ENCODE measurements around the gene ZNF202.
"Not testable (repeated sequence)": the region's sequence is repeated elsewhere in the genome, so short reads cannot be mapped to it uniquely, and the experiment has no call there.

Gene ZNF202

DNA sequence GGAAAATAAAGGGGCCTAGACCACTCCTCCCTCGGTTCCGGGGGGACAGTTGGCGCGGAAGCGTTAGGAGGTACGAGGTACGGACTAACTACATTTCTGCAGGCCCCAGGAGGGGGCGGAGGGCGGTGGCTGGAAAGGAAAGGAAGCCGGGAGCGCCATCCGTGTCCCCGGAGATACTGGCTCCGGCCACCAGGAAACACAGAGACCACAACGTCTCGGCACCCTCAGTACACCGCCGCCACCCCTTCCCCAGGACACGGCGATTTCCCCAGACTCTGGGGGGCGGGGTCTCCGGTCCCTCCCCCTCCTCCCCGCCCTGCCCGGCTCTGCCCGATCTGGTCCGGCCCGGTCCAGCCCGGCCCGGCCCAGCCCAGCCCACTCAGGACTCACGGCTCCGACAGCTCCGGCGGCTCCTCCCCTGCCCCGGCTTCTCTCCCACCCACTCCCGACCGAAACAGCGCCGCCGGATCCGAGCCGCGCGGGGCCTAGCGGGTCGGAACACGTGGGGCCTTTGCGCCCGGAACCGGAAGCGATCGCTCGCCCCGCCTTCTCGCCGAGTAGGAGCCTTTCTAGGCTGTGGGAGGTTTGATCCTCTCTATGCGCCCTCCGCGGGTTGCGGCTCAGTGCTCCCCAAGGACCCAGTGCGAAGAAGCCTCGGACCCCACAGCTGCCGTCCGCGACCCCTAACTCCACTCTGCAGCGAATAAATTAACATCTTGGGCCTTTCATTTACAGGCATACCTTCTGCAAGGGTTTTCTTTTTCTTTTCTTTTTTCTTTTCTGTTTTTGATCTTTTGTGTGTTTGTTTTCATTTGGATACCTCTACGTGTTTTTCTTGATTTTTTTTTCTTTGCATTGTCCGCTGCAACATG, at the start of gene ZNF202:
ZNF202 (minus strand) TSS at position 502 of the 872 bp plus-strand sequence. CDS start 10,772 bp downstream, outside the sequence.
- DNase-seq, result peak; percentile 96

DNA sequence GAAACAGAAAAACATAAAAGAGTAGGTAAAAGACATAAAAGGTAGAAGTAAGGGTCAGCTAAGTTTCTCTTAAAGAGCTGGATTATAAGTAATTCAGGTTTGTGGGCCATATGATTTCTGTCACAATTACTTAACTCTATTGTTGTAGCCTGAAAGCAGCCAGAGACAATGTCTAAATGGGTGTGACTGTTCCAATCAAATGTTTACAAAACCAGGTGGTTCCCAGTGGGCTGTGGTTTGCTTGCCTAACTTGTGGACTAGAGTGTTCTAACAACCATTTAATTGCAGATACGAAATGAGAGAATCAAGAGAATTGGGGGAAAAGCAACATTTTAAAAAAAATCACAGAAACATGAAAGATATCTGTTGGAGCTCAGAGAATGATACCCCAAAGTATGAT, 42.1 kb upstream of the ZNF202 start:
- DNase-seq, result no peak

DNA sequence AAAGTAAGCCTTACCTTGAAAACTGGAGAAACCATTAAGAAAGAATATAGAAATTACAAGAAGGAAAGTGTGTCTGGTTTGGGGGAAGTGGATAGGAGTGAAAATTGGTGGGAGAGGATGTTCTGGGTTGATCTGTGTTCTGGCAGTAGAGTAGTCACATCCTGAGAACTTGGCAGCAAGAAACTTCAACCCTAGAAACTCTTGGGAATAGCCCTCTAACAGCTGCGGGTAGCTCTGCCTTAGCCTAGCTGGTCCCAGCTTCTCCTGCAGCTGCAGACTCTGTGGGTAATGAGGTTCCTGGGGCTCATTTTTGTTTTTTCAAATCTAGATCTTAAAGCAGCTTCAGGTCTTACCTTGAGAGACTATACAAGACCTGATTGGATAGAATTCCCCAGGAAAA, 37.1 kb upstream of the ZNF202 start:
- no peak for DNase-seq

DNA sequence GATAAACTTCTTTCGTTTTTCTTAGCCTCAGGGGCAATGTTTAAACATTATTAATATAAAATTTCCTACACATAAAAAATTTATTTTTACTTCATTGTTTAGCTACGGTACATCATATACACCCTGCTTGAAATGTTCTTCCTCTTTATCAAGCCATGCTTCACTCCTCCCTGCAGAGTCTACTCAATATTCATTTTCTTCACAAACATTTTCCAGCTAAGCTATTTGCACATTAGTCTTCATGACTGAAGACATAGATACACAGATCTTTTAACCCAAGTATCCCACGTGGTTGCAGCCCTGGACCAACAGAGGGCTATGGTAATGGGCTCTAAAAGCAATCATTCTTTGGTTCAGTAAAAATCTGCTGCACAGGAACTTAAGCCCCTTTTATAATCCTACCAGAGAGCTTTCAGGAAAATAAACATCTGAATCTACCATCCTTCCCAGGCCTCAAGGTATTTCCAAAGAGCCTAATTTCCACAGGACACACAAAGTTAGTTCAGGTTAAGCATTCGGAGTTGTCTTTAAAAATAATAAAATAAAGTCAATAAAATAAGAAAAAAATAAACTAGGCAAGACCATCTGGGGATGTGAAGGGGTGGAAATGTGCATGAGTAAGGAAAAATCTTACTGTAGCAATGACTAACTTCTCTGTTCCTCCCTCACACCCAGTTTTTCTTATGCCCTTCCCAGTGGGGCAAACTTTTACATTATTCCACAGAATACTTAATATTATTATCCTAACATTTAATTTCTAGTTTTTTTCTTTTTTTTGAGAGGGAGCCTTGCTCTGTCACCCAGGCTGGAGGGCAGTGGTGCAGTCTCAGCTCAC, 34.5 kb upstream of the ZNF202 start:
- no peak for DNase-seq

DNA sequence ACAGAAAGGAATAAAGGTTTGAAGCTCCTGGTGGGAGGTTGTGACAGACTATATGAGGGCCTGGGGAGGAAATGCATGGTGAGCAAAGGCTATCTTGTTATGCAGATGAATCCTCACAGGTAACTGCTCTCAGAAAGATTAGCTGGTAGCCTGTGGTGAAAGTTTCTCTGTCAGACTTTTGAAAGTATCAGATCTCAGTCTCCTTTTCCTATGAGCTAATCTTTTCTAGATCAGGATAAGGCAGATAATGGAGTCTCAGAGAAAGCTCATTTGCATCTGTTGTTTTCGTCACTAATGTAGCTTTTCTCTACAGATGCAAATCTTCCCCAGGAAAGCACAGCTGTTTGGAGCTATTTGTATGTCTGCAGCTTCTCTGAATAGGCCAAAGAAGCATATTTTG, 33.8 kb upstream of the ZNF202 start:
- DNase-seq, result no peak

DNA sequence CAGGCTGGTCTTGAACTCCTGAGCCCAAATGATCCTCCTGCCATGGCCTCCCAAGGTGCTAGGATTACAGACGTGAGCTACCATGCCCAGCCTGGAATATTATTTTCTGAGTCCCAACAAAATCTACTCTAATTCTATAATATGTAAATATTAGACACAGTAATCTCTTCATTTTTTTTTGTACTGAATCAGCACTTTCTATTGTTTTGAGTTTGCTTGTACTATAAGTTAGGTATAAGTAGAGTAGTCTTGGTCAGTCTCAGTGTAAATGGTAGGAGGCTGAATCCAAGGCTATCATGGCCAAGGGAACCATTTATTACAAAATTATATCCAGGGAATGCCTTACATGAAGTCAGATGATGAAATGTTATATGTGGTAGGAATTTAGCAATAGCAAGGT, 32.5 kb upstream of the ZNF202 start:
- DNase-seq, result no peak

DNA sequence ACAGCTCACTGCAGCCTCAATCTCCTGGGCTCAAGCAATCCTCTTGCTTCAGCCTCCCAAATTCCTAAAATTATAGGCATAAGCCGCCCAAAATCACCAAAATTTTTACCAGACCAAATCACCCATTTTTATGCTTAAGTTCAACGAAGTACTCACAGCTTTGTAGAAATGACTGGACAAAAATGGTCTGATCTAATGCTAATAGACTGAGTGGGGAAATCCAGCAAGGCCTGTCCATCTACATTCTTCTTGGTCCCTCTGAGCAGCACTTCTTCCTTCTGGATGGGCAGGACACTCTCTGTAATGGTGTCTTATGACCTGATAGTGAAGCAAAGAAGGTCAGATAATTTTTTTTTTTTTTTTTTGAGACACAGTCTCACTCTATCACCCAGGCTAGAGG, 31.6 kb upstream of the ZNF202 start:
- DNase-seq, result no peak

DNA sequence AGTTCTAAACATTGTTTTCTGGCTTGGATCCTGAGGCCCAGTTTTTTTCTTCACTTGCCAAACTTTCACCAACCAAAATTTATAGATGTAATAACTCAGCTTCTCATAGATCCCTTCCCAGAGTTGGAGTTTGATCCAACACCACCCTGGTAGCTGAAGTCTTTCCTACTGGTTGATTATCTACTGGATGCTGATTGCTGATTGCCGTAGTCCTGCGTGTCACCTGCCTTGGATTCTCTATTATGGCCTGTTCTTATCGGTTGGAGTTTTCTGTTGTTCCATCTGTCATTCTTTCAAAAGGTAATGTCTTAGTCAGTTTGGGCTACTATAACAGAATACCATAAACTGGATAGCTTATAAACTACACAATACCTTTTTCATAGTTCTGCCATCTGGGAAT, 30.2 kb upstream of the ZNF202 start:
- no peak for DNase-seq

DNA sequence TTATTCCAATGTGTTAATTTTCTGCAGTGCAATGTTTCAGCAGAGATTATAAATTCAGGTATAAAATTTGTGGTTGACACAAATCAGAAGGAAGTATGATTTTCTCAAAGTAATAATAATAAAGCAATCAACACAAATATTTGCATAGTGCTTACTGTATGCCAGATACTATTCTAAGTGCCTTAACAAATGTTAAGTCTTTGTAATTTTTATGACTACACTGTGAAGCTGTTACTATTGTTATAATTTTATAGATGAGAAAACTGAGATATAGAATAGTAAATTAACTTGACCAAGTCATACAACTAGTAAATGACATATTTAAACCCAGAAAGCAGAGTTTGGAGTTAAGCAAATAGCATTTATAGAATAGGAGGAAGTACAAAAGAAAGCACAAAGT, 29.3 kb upstream of the ZNF202 start:
- no peak for DNase-seq

DNA sequence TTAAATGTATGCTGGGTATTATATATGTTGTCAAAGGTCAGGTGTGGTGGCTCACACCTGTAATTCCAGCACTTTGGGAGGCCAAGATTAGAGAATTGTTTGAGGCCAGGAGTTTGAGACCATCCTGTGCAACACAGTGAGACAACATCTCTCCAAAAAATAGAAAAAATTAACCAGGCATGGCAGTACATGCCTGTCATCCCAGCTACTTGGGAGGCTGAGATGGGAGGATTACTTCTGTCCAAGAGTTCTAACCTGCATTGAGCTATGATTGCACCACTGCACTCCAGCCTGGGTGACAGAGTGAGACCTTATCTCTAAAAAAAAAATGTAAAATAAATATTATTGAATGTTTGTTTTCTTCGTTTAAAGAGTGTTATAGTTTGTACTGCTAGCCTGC, 24.1 kb upstream of the ZNF202 start:
- DNase-seq, result no peak

DNA sequence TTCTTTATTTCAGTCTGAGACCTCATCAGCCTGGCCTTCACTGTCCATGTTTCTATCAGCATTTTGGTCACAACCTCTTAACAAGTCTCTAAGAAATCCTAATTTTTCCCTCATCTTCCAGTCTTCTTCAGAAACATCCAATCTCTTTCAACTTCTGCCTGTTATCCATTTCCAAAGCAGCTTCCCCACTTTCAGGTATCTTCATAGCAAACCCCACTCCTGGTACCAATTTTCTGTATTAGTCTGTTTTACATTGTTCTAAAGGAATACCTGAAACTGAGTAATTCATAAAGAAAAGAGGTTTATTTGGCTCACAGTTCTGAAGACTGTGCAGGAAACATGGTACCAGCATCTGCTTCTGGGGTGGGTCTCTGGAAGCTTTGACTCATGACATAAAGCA, 21.0 kb upstream of the ZNF202 start:
- DNase-seq, result no peak

DNA sequence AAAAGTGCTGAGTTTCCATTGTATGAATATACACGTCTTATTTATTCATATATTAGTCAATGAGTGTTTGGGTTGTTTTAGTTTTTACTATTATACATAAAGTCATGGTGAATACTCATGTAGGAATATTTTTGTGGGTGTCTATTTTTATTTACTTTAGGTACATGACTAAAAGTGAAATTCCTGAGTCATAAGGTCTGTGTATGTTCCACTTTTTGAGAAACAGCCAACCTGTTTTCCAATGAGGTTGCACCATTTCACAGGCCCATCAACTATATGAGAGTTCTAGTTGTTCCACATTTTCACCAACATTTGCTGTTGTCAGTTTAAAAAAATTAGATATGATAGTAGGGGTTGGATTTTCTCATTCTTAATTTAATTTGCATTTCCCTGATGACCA, 19.4 kb upstream of the ZNF202 start:
- DNase-seq, result no peak

DNA sequence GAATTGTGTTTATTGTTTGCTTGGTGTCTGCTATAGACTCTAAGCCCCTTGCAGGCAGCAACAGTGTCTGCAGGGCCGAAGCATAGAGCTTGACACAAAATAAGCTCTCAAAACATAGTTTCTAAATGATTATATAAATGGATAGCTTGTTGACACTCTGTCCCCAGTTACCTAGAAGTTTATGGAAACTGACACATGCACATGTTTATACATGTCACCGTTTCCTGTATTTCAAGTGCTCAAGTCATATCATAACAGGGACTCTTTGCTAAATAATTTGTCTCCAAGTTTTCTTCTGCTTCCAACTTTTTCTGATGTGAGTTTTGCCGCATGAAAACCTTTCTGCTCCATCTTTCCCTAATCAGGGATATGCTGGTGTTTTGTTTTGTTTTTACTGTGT, 16.5 kb upstream of the ZNF202 start:
- DNase-seq, result no peak

DNA sequence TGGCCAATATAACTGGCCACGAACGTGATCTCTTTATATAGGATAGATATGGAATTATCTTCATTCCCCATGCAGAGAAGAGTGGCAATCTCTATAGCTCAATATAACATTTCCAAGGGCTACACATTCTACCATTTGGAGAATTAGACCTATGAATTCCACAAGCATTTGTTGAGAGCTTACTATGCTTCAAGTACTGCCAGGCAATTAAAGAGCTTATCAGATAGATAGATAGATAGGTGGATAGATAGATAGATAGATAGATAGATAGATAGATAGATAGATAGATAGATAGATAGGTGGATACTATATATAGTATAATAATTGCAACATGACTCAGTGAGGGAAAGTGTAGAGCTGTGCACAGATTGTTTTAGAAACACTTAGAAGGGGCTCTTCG, 14.4 kb upstream of the ZNF202 start:
- no peak for DNase-seq

DNA sequence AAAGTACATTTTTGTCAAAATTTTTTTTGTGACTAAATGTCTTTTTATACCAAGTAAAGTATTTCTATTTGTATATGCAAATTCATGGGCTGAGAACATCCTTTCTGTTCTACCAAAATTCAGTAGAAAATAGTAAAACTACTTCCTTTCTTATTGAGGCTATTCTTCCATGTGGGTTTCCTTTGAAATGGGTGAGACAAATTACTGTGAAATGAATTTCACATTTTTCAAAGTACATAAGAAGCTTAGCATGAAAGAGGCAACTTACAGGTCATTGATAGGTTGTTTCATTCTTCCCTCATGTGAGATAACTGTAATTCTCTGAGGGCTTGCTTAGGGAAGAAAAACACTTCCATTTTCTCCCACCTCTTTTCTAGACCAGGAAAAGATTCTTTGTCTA, 13.9 kb upstream of the ZNF202 start:
- DNase-seq, result no peak

DNA sequence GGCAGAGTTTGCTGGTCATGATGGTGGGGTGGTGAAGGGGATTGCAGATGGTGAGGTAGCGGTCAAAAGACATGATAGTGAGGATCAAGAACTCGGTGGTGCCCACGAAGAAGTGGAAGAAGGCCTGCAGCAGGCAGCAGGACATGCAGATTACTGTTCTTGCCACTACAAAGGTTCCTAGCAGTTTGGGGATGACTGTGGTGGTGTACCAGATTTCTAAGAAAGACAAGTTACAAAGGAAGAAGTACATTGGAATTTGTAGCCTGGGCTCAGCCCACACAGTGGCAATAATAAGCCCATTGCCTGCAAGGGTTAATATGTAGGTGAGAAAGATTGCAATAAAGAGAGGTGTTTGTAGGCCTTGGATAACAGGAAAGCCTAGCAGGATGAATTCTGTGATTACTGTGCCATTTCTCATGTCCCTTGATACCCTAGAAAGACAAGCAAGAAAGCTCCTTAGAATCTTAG, 12.7 kb upstream of the ZNF202 start, which contains the start of gene OR6X1:
OR6X1 (minus strand) TSS at position 418 of the 468 bp plus-strand sequence; CDS start at position 418, 0 bp downstream.
- no peak for DNase-seq

DNA sequence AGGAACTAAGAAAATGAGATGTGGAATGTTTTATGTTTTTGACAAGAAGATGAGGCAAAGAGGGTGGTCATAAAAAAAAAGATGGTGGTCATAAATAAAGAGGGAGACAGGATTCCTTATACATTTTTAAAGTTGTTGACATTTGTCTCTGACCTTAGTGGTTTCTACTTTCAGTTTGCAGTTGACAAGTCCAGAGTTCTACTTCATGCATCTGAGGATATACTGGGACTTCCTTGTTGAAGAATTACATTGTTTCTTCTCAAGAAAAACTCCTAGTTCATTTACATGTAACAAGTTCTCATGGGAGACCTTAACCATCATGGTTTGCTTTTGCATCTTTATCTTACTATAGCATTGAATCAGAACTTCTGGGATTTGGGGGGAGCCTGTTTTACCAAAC, 11.7 kb upstream of the ZNF202 start:
- DNase-seq, result no peak

DNA sequence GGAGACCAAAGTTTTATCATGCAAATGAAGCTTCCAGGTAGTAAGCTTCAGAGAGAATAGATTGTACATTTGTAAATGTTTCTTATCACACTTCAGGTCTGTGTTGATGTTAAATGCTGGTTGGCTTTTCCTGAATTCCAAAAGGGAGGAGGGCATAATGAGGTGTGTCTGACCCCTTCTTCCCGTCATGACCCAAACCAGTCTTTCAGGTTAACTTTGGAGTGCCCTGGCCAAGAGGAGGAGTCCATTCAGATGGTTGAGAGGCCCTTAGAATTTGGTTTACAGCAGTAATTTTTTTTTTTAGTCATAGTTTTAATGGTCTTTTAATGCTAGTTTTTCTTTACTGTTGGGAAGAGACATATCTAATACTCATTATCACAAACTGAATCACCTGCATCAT, 10.3 kb upstream of the ZNF202 start:
- DNase-seq, result no peak

DNA sequence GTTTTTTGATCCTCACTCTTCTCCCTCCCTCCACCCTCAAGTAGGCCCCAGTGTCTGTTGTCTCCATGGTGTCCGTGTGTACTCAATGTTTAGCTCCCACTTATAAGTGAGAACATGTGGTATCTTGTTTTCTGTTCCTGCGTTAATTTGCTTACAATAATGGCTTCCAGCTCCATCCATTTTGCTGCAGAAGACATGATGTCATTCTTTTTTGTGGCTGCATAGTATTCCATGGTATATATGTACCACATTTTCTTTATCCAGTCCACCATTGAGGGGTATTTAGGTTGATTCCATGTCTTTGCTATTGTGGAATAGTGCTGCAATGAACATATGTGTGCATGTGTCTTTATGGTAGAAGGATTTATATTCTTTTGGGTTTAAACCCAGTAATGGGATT, 6.9 kb upstream of the ZNF202 start:
- not testable (repeated sequence) for DNase-seq

DNA sequence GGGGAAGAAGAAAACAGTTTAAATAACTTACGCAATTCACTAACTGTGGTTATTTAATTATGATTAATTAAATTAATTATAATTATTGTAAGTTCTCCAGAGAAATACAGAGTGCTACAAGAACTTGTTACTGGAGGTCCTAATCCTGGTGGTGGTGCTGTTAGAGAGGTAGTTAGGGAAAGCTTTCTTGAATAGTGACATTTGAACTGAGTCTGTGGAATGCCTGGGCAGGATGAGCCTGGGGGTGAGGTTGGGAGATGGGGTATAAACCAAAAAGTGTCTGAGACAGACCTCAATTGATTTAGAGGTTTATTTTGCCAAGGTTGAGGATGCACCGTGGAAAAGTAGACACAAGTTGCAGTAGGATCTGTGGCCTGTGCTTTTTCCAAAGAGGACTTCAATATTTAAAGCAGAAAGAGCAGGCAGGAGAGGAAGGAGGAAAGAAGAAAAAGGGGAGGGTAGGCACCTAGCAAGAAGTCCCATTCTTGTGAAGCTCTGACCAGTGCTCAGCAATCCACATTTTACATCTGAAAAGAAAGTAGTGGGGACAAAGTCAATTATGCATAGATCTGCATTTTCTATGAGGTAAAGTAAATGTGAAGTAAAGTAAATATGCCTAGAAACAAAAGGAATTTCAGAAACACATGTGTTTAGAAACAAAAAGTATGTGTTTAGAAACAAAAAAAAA, 4.4 kb upstream of the ZNF202 start:
- DNase-seq, result no peak

DNA sequence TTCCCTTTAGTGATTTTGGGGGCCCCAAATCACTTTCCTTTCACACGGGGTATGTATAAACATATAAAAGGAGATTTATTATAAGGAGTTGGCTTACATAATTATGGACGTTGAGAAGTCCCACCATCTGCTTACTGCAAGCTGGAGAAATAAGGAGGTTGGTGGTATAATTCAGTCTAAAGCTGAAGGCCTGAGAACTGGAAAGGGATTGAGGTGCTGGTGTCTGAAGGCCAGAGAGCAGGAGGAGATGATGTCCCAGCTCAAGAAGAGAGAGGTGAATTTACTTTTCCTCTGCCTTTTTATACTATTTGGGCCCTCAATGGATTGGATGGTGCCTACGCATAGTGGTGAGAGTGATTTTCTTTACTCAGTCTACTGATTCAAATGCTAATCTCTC, 1.3 kb upstream of the ZNF202 start:
- DNase-seq, result peak; percentile 10

DNA sequence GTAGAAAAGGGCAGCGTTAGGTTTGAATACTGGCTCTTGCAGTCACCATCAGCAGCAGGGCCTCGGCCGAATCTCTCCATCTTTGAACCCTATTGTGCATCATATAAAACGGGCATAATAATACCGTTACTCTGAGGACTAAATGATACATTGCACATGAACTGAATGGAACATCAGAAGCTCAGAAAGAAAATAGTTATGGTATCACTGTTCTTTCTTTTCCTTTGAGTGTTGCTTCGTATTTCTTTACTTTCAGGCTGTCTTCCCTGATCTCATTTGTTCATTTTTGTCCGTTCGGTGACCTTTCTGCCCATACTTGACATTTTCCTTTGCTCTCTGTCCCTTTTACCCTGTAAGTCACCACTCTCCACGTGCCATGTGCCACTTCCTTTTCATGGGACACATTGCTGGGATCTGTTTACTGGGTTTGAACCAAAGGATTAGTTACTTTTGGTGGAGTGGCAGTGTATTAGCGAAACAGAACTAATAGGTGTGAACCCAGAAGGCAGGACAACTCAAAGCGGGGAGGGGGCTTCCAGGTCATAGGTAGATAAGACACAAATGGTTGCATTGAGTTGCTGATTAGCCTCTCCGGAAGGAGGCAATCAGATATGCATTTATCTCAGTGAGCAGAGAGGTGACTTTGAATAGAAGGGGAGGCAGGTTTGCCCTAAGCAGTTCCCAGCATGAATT, 717 bp upstream of the ZNF202 start:
- DNase-seq, result peak; percentile 27

DNA sequence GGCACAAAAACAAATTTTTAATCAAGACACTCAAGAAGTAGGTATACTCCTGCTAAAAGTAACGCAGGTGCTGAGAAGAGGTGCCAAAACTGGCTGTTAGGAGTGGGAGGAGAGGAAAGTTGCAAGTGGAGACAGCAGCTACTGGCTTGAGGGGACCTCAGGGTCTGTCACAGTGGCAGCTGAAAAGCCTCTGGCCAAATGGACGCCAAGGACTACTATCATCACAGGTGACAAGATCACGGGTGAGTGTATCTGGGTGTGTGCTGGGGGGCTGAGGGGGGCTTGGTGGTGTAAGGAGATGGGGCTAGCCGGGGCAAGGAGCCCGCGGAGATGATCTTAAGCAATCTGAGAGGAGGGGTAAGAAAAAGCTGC, 687 bp downstream of the ZNF202 start:
- DNase-seq, result peak; percentile 31

Data from hematopoietic multipotent progenitor cell treated with erythropoietin and hydrocortisone succinate and interleukin-3 and kit ligand, for 6 days (in vitro differentiated cells).